Sigmoid colon (tissue), 4 donors: ENCODE measurements around the gene FAM50B.

Experiments
- CTCF ChIP-seq, 4 experiments: fragments of 450-650 bp in 3 of 4; fragments of 200-600 bp in 1 of 4; IDR thresholded peaks; one replicate each; pipeline ENCODE4 v1.5.1; 2016 to 2019; ENCODE audit warnings: antibody characterized with exemption in 4 of 4, mild to moderate bottlenecking in 3 of 4, moderate library complexity in 2 of 4
- EP300 ChIP-seq, 4 donors: sonication (generic); formaldehyde crosslinking; IDR thresholded peaks; one replicate each; pipeline ENCODE4 v1.6.1; 2017; ENCODE audit warnings: antibody characterized with exemption in 4 of 4
- POLR2A ChIP-seq, 2 donors: fragments of 450-650 bp; IDR thresholded peaks; one replicate each; pipeline ENCODE4 v1.6.1; 2016; ENCODE audit warnings: antibody characterized with exemption in 2 of 2, mild to moderate bottlenecking in 2 of 2, moderate library complexity in 2 of 2
- POLR2AphosphoS5 ChIP-seq, 4 donors: sonication (generic); formaldehyde crosslinking; IDR thresholded peaks; one replicate each; pipeline ENCODE4 v1.6.1; 2017; ENCODE audit warnings: antibody characterized with exemption in 4 of 4

GRCh38 chr6:3823671-3824070 lies 25.5 kb upstream of the FAM50B start:
- TF ChIP-seq CTCF (IDR thresholded peaks at IDR 0.05) (no peak), POLR2AphosphoS5 (IDR thresholded peaks at IDR 0.05) (no peak), EP300 (IDR thresholded peaks at IDR 0.05) (no peak), POLR2A (IDR thresholded peaks at IDR 0.05) (no peak)
